Measurements from ENCODE around the gene CWC25. TPM values are rescaled to one million over a fixed set of nuclear protein-coding genes. Genes with fewer than 3 reads are reported as not detected.

Gene CWC25
- total RNA-seq, 1 donor from 2014 or later = 18.9 TPM

DNA sequence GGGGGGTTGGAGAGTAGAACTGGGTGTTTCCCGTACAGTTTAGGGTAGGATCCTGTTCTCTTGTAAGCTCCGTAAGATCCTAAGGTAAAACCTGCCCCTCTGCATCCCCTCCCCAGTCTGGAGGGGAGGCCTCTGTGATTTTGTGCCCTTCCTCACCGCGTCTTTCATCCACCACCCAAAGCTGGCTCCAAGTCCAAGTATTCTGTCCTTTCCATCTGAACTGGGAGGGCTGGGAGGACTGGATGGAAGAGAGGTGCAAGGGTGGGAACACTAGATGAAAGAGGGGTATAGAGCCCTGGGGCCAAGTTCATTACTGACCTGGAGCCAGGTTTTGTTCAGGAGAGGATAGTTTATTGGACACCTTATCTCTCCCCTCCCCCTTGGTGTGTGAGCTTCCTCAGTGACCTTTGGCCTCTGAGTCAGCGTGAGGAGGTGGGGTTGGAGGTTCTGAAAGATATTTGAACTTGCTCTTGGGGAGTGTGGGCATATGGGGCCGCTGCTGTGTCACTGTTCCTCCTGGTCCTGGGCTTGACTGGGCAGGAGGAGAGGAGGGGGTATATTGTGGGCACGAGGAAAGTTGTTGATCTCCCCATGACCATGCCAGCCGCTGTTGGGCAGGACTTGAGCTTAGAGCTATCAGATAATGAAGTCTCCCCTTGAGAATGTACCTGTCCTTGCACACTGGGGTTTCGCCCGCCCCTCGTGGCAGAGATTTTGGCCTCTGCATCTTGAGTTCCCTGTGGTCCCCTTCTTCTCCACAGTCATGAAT lies 46.3 kb upstream of the CWC25 start:
- DNase-seq (ENCODE audit: low read depth, low spot score) = no peak
- Mint-ChIP-seq H3K36me3 (ENCODE audit: low read depth) (peaks cover 2% of the 10 kb centered on the region), H3K4me1 (peaks cover 56% of the 10 kb centered on the region)

DNA sequence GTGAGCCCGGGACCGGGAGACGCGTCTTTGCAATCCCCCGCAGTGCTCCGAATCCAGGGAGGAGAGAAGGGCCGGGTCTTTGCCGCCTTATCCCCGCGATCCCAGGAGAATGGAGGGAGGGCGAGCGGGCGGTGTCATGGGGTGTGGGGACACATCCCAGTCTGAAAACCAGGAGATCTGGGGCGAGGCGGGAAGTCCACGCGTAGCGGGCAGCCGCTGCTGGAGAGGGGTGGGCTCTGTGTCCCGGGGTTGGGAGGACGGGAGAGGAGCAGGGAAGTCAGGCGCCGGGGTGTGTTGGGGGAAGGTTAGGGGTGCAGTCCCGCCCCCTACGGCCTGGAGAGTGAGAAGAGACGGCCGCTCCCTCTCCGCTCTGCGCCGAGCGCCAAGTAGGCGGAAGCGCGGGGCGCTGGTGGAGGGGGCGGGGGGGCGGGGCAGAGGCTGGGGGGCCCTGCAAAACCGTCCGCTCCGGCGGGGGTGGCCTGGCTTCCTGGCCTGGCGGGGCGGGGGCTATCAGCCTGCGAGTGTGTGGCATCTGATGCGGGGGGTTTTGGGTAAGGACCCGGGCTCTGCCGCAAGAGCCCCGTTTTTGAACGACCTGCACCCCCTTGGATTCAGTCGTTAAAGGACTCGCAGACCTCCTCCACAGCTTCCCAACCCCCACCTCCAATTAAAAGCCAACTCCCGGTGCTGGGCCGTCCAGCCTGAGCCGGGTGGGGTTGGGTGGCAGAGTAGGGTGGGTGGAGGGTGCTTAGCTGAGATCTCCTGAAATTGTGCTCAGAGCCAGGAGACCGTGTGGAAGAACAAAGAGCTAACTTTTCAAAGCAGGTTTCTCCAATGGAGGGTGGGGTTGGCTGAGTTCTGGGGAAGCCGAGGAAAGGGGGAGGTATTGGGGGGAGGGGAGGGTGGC lies 45.4 kb upstream of the CWC25 start:
- DNase-seq (ENCODE audit: low read depth, low spot score) = peak; percentile 40

More for the DNA sequence above, 46.3 kb upstream of the CWC25 start:
- peak overlapping the region; percentile 91 for H3K27ac Mint-ChIP-seq (ENCODE audit: unreplicated experiment)
- TF ChIP-seq, protein P1, sequence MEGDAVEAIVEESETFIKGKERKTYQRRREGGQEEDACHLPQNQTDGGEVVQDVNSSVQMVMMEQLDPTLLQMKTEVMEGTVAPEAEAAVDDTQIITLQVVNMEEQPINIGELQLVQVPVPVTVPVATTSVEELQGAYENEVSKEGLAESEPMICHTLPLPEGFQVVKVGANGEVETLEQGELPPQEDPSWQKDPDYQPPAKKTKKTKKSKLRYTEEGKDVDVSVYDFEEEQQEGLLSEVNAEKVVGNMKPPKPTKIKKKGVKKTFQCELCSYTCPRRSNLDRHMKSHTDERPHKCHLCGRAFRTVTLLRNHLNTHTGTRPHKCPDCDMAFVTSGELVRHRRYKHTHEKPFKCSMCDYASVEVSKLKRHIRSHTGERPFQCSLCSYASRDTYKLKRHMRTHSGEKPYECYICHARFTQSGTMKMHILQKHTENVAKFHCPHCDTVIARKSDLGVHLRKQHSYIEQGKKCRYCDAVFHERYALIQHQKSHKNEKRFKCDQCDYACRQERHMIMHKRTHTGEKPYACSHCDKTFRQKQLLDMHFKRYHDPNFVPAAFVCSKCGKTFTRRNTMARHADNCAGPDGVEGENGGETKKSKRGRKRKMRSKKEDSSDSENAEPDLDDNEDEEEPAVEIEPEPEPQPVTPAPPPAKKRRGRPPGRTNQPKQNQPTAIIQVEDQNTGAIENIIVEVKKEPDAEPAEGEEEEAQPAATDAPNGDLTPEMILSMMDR (conservative IDR thresholded peaks at IDR 0.05) = no peak
- H3K4me3 Mint-ChIP-seq = peak overlapping the region; percentile 93
- H3K9me3 Mint-ChIP-seq = peaks cover 2% of the 10 kb centered on the region
- H3K27me3 Mint-ChIP-seq (ENCODE audit: low read depth) = peaks cover 30% of the 10 kb centered on the region

DNA sequence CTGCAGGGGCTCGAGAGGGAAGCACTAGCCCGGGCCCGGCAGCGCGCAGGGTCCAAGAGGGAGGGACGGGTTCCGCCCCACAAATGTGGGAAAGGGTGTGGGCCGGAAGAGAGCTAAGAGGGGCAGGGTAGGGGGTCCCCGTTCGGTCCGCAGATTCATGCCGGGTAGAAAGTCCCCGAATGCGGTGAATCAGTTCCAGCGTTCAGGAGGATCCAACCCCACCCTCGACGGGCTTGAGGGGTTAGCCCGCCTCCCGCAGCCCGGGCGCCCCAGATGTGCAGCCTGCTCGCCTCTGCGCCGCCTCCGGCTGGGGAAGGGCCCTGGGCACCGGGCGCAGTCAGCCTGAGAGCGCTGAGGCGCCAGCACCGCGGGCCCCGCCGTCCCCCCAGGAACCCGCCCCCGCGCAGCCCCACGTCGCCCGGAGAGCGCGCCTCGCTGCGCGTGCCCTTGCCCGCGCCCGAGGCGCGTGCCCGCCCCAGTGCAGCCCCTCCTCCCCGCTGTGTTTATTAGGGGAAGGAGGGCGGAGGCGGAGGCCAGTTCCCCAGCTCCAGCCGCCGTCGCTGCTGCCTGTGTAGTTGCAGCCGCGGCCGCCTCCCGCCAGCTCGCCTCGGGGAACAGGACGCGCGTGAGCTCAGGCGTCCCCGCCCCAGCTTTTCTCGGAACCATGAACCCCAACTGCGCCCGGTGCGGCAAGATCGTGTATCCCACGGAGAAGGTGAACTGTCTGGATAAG lies 44.6 kb upstream of the CWC25 start, which contains the start of gene LASP1:
Gene LASP1 (plus strand): TSS at position 533 of the 733 bp plus-strand sequence. CDS start 132 bp downstream, at position 665.
- Mint-ChIP-seq H3K36me3 (ENCODE audit: low read depth) (peaks cover 2% of the 10 kb centered on the region), H3K4me1 (peaks cover 57% of the 10 kb centered on the region), H3K9me3 (peaks cover 2% of the 10 kb centered on the region), H3K27ac (ENCODE audit: unreplicated experiment) (peak within 1 kb of the TSS; percentile 96), H3K27me3 (ENCODE audit: low read depth) (peaks cover 37% of the 10 kb centered on the region), H3K4me3 (peak within 1 kb of the TSS; percentile 99)
- peak; percentile 79 for DNase-seq (ENCODE audit: low read depth, low spot score)
- TF ChIP-seq, protein P1 (conservative IDR thresholded peaks at IDR 0.05) = no peak

More for the DNA sequence above, 45.4 kb upstream of the CWC25 start:
- Mint-ChIP-seq H3K4me1 (peaks cover 58% of the 10 kb centered on the region), H3K36me3 (ENCODE audit: low read depth) (peaks cover 2% of the 10 kb centered on the region), H3K27me3 (ENCODE audit: low read depth) (peaks cover 34% of the 10 kb centered on the region), H3K9me3 (peaks cover 2% of the 10 kb centered on the region), H3K27ac (ENCODE audit: unreplicated experiment) (peak overlapping the region; percentile 96), H3K4me3 (peak overlapping the region; percentile 99)
- TF ChIP-seq, protein P1 (conservative IDR thresholded peaks at IDR 0.05) = no peak

- Mint-ChIP-seq H3K4me1 (peaks cover 57% of the 10 kb centered on the region), H3K9me3 (peaks cover 2% of the 10 kb centered on the region), H3K27me3 (ENCODE audit: low read depth) (peaks cover 38% of the 10 kb centered on the region), H3K36me3 (ENCODE audit: low read depth) (peaks cover 2% of the 10 kb centered on the region), H3K4me3 (peak overlapping the region; percentile 97), H3K27ac (ENCODE audit: unreplicated experiment) (peak overlapping the region; percentile 52)
- TF ChIP-seq, protein P1 (conservative IDR thresholded peaks at IDR 0.05) = no peak
- DNase-seq (ENCODE audit: low read depth, low spot score) = peak; percentile 97
Measured at GRCh38 chr17:38868817-38869525, 43.9 kb upstream of the CWC25 start.

Data from neural crest cell (in vitro differentiated cells).